Measurements from ENCODE around the gene MMADHC.

- TF ChIP-seq CTCF (IDR thresholded peaks at IDR 0.05) (no peak), POLR2A (IDR thresholded peaks at IDR 0.05) (no peak)
Observed at GRCh38 chr2:149587950-149588487, 444 bp upstream of the MMADHC start.

All from thyroid gland (tissue), 4 donors.